ENCODE results near the gene TRPM2.

DNA sequence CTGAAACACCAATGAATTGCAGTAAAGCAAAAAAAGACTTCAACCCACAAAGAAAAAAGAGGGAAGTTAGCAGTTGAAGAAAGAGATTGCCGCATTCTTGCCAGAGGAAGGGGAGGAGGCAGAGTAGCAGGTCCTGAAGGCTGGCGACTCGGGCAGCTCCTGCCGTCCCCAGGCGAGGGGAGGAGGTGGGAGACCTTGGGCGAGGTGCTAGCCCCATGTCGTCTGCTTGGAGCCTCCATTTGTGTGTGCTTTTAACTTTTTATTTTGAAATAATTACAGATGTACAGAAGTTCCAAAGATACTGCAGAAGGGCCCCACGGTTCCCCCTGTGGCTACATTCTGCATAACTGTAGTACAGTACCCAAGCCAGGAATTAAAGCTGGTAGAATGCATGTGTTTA is 6.7 kb downstream of the TRPM2 start:
- no peak for TF ChIP-seq CTCF (IDR thresholded peaks at IDR 0.05; ENCODE audit: low read depth, low read length)
- TF ChIP-seq EZH2phosphoT487 (IDR thresholded peaks at IDR 0.05; ENCODE audit: low read depth) = no peak

Measured in OCI-LY3 (cell line).